HCT116 (cell line): ENCODE data around the gene ADAM10.

Experiments
- ATF3 ChIP-seq: IDR thresholded peaks from 2 replicates; pipeline ENCODE4 v1.6.1; 2012
- CTCF ChIP-seq, 3 experiments: fragments of 200-600 bp in 1 of 3; sonication (generic) in 1 of 3; IDR thresholded peaks in 2 of 3; conservative IDR thresholded peaks in 1 of 3; 2 replicates each; pipeline ENCODE4 v1.5.1; 2012 to 2017; ENCODE audit warnings: low read depth in 2 of 3, low read length in 2 of 3, antibody characterized with exemption in 1 of 3, borderline replicate concordance in 1 of 3, control low read depth in 1 of 3, mild to moderate bottlenecking in 1 of 3, mixed read lengths in 1 of 3, mixed run types in 1 of 3, moderate library complexity in 1 of 3; ENCODE audit not compliant: insufficient read depth in 1 of 3
- EZH2 ChIP-seq: fragments of 200-600 bp; sonication (generic); IDR thresholded peaks from 2 replicates; pipeline ENCODE4 v1.6.1; 2017; ENCODE audit warnings: antibody characterized with exemption, mixed run types
- EZH2phosphoT487 ChIP-seq: fragments of 200-600 bp; IDR thresholded peaks from 2 replicates; pipeline ENCODE4 v1.6.1; 2018; ENCODE audit warnings: antibody characterized with exemption, borderline replicate concordance
- POLR2A ChIP-seq: IDR thresholded peaks from 2 replicates; pipeline ENCODE4 v1.7.0; 2011; ENCODE audit warnings: borderline replicate concordance; ENCODE audit not compliant: insufficient read depth, insufficient read length; ENCODE audit errors: extremely low read depth
- REST ChIP-seq: IDR thresholded peaks from 2 replicates; pipeline ENCODE4 v1.6.1; 2012; ENCODE audit warnings: low read depth
- SRF ChIP-seq: IDR thresholded peaks from 2 replicates; pipeline ENCODE4 v1.6.1; 2012; ENCODE audit warnings: low read depth

- TF ChIP-seq SRF, result no peak
- TF ChIP-seq CTCF (IDR thresholded peaks at IDR 0.05 in 2 of 3, conservative IDR thresholded peaks at IDR 0.05 in 1 of 3; ENCODE audit: borderline replicate concordance in 1 of 3, insufficient read depth in 1 of 3, low read depth in 2 of 3, low read length in 2 of 3), result no peak
- no peak for TF ChIP-seq EZH2
- no peak for TF ChIP-seq EZH2phosphoT487
- TF ChIP-seq ATF3, result no peak
- no peak for TF ChIP-seq POLR2A
- TF ChIP-seq REST, result no peak
Measured at GRCh38 chr15:58705105-58705504, 44.4 kb downstream of the ADAM10 start.
